Activated CD8-positive, alpha-beta T cell treated with anti-CD3 and anti-CD28 coated beads for 36 hours (primary cell): ENCODE measurements around the gene INHBB. TPM values are rescaled to one million over a fixed set of nuclear protein-coding genes. Genes with fewer than 3 reads are reported as not detected.

Source experiments
- ATAC-seq: fragments of 200-7000 bp; cut with Tn5 transposase; one replicate; pipeline ENCODE4 v1.10.0; 2021; ENCODE audit warnings: mild to moderate bottlenecking, moderate library complexity
- CTCF ChIA-PET: fragments of 350-600 bp; sonication (Branson Sonifier 250); formaldehyde crosslinking; loops from one replicate; lab custom pipeline; 2021; ENCODE audit warnings: antibody characterized with exemption; lab: Charles Lee
- POLR2A ChIA-PET: fragments of 350-600 bp; sonication (Branson Sonifier 250); formaldehyde crosslinking; loops from one replicate; lab custom pipeline; 2021; ENCODE audit warnings: antibody characterized with exemption; lab: Charles Lee
- DNase-seq: peaks from one replicate; pipeline ENCODE4 v3.0.0-alpha.2; 2020
- H3K27ac Mint-ChIP-seq: one replicate; pipeline ENCODE4 v1.8.0; 2021; ENCODE audit warnings: mild to moderate bottlenecking, mixed read lengths
- H3K27me3 Mint-ChIP-seq: one replicate; pipeline ENCODE4 v1.8.0; 2021; ENCODE audit warnings: mixed read lengths
- H3K36me3 Mint-ChIP-seq: one replicate; pipeline ENCODE4 v1.8.0; 2021; ENCODE audit warnings: low read depth, mixed read lengths
- H3K4me1 Mint-ChIP-seq: one replicate; pipeline ENCODE4 v1.8.0; 2021; ENCODE audit warnings: low read depth, mixed read lengths
- H3K4me3 Mint-ChIP-seq: one replicate; pipeline ENCODE4 v1.8.0; 2021; ENCODE audit warnings: mild to moderate bottlenecking, moderate library complexity, mixed read lengths
- H3K9me3 Mint-ChIP-seq: one replicate; pipeline ENCODE4 v1.8.0; 2021; ENCODE audit warnings: mixed read lengths
- CTCF ChIP-seq: fragments of 200-600 bp; IDR thresholded peaks from one replicate; pipeline ENCODE4 v1.8.0; 2022; ENCODE audit warnings: antibody characterized with exemption, mild to moderate bottlenecking
- intact Hi-C: fragments of 100-400 bp; cut with micrococcal nuclease; formaldehyde crosslinking; loops from one replicate; pipeline ENCODE4 v1.10.0; 2022
- total RNA-seq, 2 experiments: library from RNA; stranded (reverse); gene quantifications; one replicate each; pipeline ENCODE4 v1.2.3, GENCODE V29; 2021

The INHBB gene
- total RNA-seq, 2 experiments from 2014 or later: not detected

GRCh38 chr2:120326066-120326465 is 19.9 kb upstream of the INHBB start:
- no peaks in the 10 kb centered on the region for H3K36me3 Mint-ChIP-seq
- no peak for TF ChIP-seq CTCF
- H3K9me3 Mint-ChIP-seq: no peaks in the 10 kb centered on the region
- H3K4me1 Mint-ChIP-seq: no peaks in the 10 kb centered on the region
- ATAC-seq: no peak
- H3K27ac Mint-ChIP-seq: no peak overlapping the region
- H3K4me3 Mint-ChIP-seq: no peak overlapping the region
- intact Hi-C loops: no loop called here
- peaks cover 2% of the 10 kb centered on the region for H3K27me3 Mint-ChIP-seq
- ChIA-PET POLR2A (no interaction called here), CTCF (interaction anchor here (1.7 kb wide), 1 partner anchor 13 kb away, joined by 6 read pairs; no protein-coding TSS in a partner anchor)
- no peak for DNase-seq

GRCh38 chr2:120330946-120331822 is 14.8 kb upstream of the INHBB start:
- no peak overlapping the region for H3K27ac Mint-ChIP-seq
- H3K36me3 Mint-ChIP-seq: no peaks in the 10 kb centered on the region
- no peak for TF ChIP-seq CTCF
- ATAC-seq: no peak
- H3K4me3 Mint-ChIP-seq: no peak overlapping the region
- ChIA-PET POLR2A (no interaction called here), CTCF (no interaction called here)
- no peak for DNase-seq
- H3K27me3 Mint-ChIP-seq: peaks cover 13% of the 10 kb centered on the region
- no peaks in the 10 kb centered on the region for H3K9me3 Mint-ChIP-seq
- intact Hi-C loops: no loop called here
- H3K4me1 Mint-ChIP-seq: no peaks in the 10 kb centered on the region

GRCh38 chr2:120331903-120332302 is 14.0 kb upstream of the INHBB start:
- Mint-ChIP-seq H3K27ac (no peak overlapping the region), H3K36me3 (no peaks in the 10 kb centered on the region), H3K27me3 (peaks cover 16% of the 10 kb centered on the region), H3K4me1 (no peaks in the 10 kb centered on the region), H3K4me3 (no peak overlapping the region), H3K9me3 (no peaks in the 10 kb centered on the region)
- DNase-seq: no peak
- no peak for ATAC-seq
- no peak for TF ChIP-seq CTCF
- POLR2A ChIA-PET: interaction anchor here (1.1 kb wide), 1 partner anchor 8 kb away, joined by 3 read pairs; no protein-coding TSS in a partner anchor
- CTCF ChIA-PET: no interaction called here
- intact Hi-C loops: no loop called here

- Mint-ChIP-seq H3K9me3 (no peaks in the 10 kb centered on the region), H3K36me3 (no peaks in the 10 kb centered on the region), H3K4me1 (no peaks in the 10 kb centered on the region), H3K27me3 (peaks cover 17% of the 10 kb centered on the region), H3K27ac (no peak overlapping the region), H3K4me3 (no peak overlapping the region)
- ATAC-seq (no peak), DNase-seq (no peak)
- ChIA-PET CTCF (no interaction called here), POLR2A (interaction anchor here (1.1 kb wide), 1 partner anchor 9 kb away, joined by 3 read pairs; no protein-coding TSS in a partner anchor)
- TF ChIP-seq CTCF: no peak
- intact Hi-C loops: no loop called here
Observed at GRCh38 chr2:120332384-120332783, 13.6 kb upstream of the INHBB start.

GRCh38 chr2:120334068-120334467 is 11.9 kb upstream of the INHBB start:
- H3K27ac Mint-ChIP-seq: no peak overlapping the region
- intact Hi-C loops: no loop called here
- no peak for ATAC-seq
- no peak for DNase-seq
- H3K4me1 Mint-ChIP-seq: no peaks in the 10 kb centered on the region
- ChIA-PET POLR2A (interaction anchor here (1.4 kb wide), 1 partner anchor 9 kb away, joined by 4 read pairs; no protein-coding TSS in a partner anchor), CTCF (interaction anchor here (1.5 to 2.2 kb wide), 2 partner anchors 10 to 21 kb away, joined by 4 to 16 read pairs; no protein-coding TSS in a partner anchor)
- no peaks in the 10 kb centered on the region for H3K9me3 Mint-ChIP-seq
- TF ChIP-seq CTCF: no peak
- H3K4me3 Mint-ChIP-seq: no peak overlapping the region
- no peaks in the 10 kb centered on the region for H3K36me3 Mint-ChIP-seq
- H3K27me3 Mint-ChIP-seq: peaks cover 23% of the 10 kb centered on the region
